Activated T-cell treated with anti-CD3 and anti-CD28 coated beads, Interleukin-2, amount 50 U/mL, for 1 hour (primary cell): Measurements from ENCODE around the gene WNT9B.
"Not testable (repeated sequence)": the region's sequence is repeated elsewhere in the genome, so short reads cannot be mapped to it uniquely, and the experiment has no call there.

Experiments used
- DNase-seq: peaks from one replicate; pipeline ENCODE4 v3.0.0-alpha.2; 2020

Gene WNT9B

DNA sequence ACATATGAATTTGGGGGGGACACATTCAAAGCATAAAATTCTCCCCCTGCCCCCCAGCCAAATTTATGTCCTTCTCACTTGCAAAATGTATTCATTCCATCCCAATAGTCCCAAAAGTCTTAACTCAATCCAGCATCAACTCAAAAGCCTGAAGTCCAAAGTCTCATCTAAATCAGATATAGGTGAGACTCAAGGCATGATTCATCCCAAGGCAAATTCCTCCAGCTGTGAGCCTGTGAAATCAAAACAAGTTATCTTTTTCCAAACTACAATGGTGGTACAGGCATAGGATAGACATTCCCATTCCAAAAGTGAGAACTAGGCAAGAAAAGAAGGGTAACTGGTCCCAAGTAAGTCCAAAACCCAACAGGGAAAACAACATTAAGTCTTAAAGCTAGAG, 65.7 kb downstream of the WNT9B start:
- no peak for DNase-seq

GRCh38 chr17:46917516-46917915, 66.1 kb downstream of the WNT9B start:
- no peak for DNase-seq

GRCh38 chr17:46921962-46922361, 70.6 kb downstream of the WNT9B start:
- not testable (repeated sequence) for DNase-seq

DNA sequence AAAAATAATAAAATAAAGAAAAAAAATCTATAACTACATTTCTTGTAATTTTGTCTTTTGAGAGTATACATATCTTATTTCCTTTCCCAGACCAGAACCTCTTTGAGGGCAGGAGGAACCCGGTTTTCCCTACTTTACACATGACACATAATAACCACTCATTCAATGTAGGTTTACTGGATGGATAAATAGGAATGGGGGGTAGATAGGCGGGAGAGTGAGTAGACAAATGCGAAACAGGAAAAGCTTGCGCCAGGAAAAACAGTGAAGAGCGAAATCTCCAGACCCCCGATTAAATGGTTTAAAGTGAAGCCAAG, 71.1 kb downstream of the WNT9B start:
- DNase-seq: no peak

GRCh38 chr17:46922804-46923635, 71.6 kb downstream of the WNT9B start, which contains the start of gene GOSR2:
GOSR2 (plus strand) TSS chr17:46923160; CDS start chr17:46923193, 33 bp downstream.
- peak; percentile 93 for DNase-seq

GRCh38 chr17:46925185-46925868, 73.9 kb downstream of the WNT9B start:
- DNase-seq: no peak

- no peak for DNase-seq
These were observed 77.3 kb downstream of the WNT9B start for GRCh38 chr17:46928467-46929261.

DNA sequence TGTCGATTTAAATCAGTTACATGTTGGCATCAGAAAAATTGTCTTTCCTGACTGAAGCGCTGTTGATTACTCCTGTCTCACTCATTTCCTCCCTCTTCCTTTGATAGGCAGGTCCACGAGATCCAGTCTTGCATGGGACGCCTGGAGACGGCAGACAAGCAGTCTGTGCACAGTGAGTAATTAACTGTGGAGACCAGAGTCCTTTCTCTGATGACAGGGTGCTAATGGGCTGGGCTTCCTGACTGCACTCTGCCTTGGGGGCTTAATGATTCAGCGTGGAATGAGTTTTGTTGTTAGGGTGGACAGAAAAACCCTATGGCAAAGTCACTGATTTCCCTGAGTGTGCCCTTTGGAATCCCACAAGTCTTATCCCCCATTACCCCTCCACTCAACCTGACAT, 78.0 kb downstream of the WNT9B start:
- DNase-seq: no peak

DNA sequence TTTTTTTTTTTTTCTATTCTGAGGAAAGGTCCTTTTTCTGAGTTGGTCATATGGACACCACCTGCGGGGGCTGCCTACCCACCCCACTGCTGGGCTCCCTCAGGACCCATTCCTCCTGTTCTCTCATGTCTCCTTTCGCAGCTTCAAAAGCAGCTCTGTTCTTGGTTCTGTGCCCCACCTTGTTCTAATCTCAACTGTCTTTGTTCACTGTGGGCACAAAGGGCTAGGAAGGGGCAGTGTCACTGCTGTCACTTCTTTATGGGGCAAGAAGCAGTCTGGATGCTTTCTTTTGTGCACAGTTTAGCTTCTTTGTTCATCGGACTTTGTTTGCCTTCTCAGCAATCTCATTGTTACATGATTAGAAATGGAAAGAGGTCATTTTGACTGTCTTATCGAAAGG, 78.7 kb downstream of the WNT9B start:
- DNase-seq: no peak

- DNase-seq: no peak
These were observed 80.2 kb downstream of the WNT9B start for GRCh38 chr17:46931596-46931995.

GRCh38 chr17:46935658-46936266, 84.4 kb downstream of the WNT9B start:
- no peak for DNase-seq
